Measurements from ENCODE around the gene APLF.

DNA sequence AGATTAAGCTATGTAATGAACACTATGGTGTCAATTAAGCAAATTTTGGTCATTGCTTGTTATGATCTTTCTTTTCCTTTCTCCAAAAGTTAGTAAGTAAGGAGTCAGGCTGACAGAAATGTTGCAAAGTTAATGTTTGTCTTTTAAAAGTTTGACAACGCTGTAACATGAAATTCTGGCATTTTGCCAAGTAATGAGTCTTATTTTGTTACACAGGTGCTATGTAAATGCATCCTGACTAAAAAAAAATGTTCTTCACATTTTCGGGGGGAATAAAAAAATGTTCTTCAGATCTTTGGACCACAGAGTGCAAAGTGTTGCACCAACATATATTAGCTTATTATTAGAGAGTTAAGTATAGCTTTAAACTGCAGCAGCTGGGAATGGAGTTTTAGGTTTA lies 121.2 kb downstream of the APLF start:
- TF ChIP-seq JUND (IDR thresholded peaks at IDR 0.05) (no peak), TAF1 (conservative IDR thresholded peaks at IDR 0.05) (no peak), HNF4A (conservative IDR thresholded peaks at IDR 0.05) (no peak), HNF4G (IDR thresholded peaks at IDR 0.05) (no peak), REST (IDR thresholded peaks at IDR 0.05) (no peak), EGR1 (IDR thresholded peaks at IDR 0.05; ENCODE audit: low read depth in 2 of 2) (no peak), YY1 (IDR thresholded peaks at IDR 0.05) (no peak)
- TF ChIP-seq, protein P1, sequence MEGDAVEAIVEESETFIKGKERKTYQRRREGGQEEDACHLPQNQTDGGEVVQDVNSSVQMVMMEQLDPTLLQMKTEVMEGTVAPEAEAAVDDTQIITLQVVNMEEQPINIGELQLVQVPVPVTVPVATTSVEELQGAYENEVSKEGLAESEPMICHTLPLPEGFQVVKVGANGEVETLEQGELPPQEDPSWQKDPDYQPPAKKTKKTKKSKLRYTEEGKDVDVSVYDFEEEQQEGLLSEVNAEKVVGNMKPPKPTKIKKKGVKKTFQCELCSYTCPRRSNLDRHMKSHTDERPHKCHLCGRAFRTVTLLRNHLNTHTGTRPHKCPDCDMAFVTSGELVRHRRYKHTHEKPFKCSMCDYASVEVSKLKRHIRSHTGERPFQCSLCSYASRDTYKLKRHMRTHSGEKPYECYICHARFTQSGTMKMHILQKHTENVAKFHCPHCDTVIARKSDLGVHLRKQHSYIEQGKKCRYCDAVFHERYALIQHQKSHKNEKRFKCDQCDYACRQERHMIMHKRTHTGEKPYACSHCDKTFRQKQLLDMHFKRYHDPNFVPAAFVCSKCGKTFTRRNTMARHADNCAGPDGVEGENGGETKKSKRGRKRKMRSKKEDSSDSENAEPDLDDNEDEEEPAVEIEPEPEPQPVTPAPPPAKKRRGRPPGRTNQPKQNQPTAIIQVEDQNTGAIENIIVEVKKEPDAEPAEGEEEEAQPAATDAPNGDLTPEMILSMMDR (IDR thresholded peaks at IDR 0.05; ENCODE audit: low read depth, low read length, missing input control) = no peak
- TF ChIP-seq, protein P2, sequence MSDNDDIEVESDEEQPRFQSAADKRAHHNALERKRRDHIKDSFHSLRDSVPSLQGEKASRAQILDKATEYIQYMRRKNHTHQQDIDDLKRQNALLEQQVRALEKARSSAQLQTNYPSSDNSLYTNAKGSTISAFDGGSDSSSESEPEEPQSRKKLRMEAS (IDR thresholded peaks at IDR 0.05) = no peak

All from liver (tissue), 3 donors.